Measurements from ENCODE around the gene VWA1. TPM values are rescaled to one million over a fixed set of nuclear protein-coding genes. Genes with fewer than 3 reads are reported as not detected.
"Not testable (repeated sequence)": the region's sequence is repeated elsewhere in the genome, so short reads cannot be mapped to it uniquely, and the experiment has no call there.

VWA1 gene
- polyA plus RNA-seq, 1 of the 3 experiments (the other 2 are of a cell fraction): 7.4 TPM

GRCh38 chr1:1407636-1408318 lies 27.7 kb upstream of the VWA1 start (continued):
- no peak for TF ChIP-seq REST (IDR thresholded peaks at IDR 0.05; ENCODE audit: low read depth, low read length)

GRCh38 chr1:1410238-1410637 lies 25.3 kb upstream of the VWA1 start:
- H4K20me1 ChIP-seq (ENCODE audit: insufficient read depth); H3K27me3 ChIP-seq (ENCODE audit: insufficient read depth); H3K27ac ChIP-seq (ENCODE audit: low read depth in 2 of 2, low read length in 1 of 2); H3K4me2 ChIP-seq; H3K4me3 ChIP-seq (ENCODE audit: low read depth in 2 of 2, low read length in 1 of 2); H3K9me2 ChIP-seq; H3K9ac ChIP-seq; H3K9me3 ChIP-seq; DNase-seq; POLR2A ChIA-PET; H3F3A ChIP-seq (replicated peaks; ENCODE audit: insufficient read depth); H2AFZ ChIP-seq (ENCODE audit: low read depth); CTCF ChIA-PET: not testable (repeated sequence)
- WGBS (ENCODE audit: low lambda C conversion rate): 84% methylated on average over 8 of the region's 8 CpGs
- peaks cover 5 to 13% of the 10 kb centered on the region in 2 experiments for H3K36me3 ChIP-seq (replicated peaks in 1 of 2; ENCODE audit: control insufficient read depth in 1 of 2, insufficient read depth in 2 of 2, low read length in 1 of 2)
- H3K4me1 ChIP-seq (ENCODE audit: control insufficient read depth in 1 of 2, insufficient read depth in 2 of 2, low read depth in 1 of 2, low read length in 1 of 2): peaks cover 11 to 15% of the 10 kb centered on the region in 2 experiments; a peak in 3 of 4 replicates
- peaks cover 48% of the 10 kb centered on the region for H3K79me2 ChIP-seq (ENCODE audit: insufficient read depth)

- POLR2A ChIA-PET: interaction anchor here (0.6 kb wide), 1 partner anchor 72 kb away, joined by 3 read pairs; no protein-coding TSS in a partner anchor
- Histone ChIP-seq H3K9me3 (no peaks in the 10 kb centered on the region), H3K27me3 (ENCODE audit: insufficient read depth) (no peaks in the 10 kb centered on the region), H3K9me2 (no peaks in the 10 kb centered on the region), H3K9ac (no peak overlapping the region), H3K4me1 (ENCODE audit: control insufficient read depth in 1 of 2, insufficient read depth in 2 of 2, low read depth in 1 of 2, low read length in 1 of 2) (peaks cover 4 to 5% of the 10 kb centered on the region in 2 experiments; a peak in 1 of 4 replicates), H2AFZ (ENCODE audit: low read depth) (no peak overlapping the region), H3F3A (replicated peaks; ENCODE audit: insufficient read depth) (peaks cover 10% of the 10 kb centered on the region), H3K79me2 (ENCODE audit: insufficient read depth) (peaks cover 34% of the 10 kb centered on the region), H4K20me1 (ENCODE audit: insufficient read depth) (no peaks in the 10 kb centered on the region), H3K4me3 (ENCODE audit: low read depth in 2 of 2, low read length in 1 of 2) (no peak overlapping the region), H3K4me2 (no peak overlapping the region), H3K27ac (ENCODE audit: low read depth in 2 of 2, low read length in 1 of 2) (no peak overlapping the region), H3K36me3 (replicated peaks in 1 of 2; ENCODE audit: control insufficient read depth in 1 of 2, insufficient read depth in 2 of 2, low read length in 1 of 2) (peaks cover 0 to 3% of the 10 kb centered on the region in 2 experiments)
- TF ChIP-seq IRF3 (IDR thresholded peaks at IDR 0.05; ENCODE audit: low read depth, low read length) (no peak), MEF2A (IDR thresholded peaks at IDR 0.05; ENCODE audit: borderline replicate concordance, low read depth) (no peak), RCOR1 (IDR thresholded peaks at IDR 0.05; ENCODE audit: low read length) (no peak), PBX3 (IDR thresholded peaks at IDR 0.05) (no peak), YY1 (IDR thresholded peaks at IDR 0.05; ENCODE audit: low read depth) (no peak), USF2 (IDR thresholded peaks at IDR 0.05; ENCODE audit: borderline replicate concordance, low read depth, low read length) (no peak)
- WGBS (ENCODE audit: low lambda C conversion rate): 95% methylated on average over 13 of the region's 13 CpGs
- CTCF ChIA-PET: no interaction called here
- no peak for DNase-seq
Observed at GRCh38 chr1:1411626-1412025, 23.9 kb upstream of the VWA1 start.

GRCh38 chr1:1412311-1412902 lies 23.1 kb upstream of the VWA1 start:
- POLR2A ChIA-PET; DNase-seq; H3K27ac ChIP-seq (ENCODE audit: low read depth in 2 of 2, low read length in 1 of 2); H3F3A ChIP-seq (replicated peaks; ENCODE audit: insufficient read depth); H3K9me2 ChIP-seq; H3K36me3 ChIP-seq (replicated peaks in 1 of 2; ENCODE audit: control insufficient read depth in 1 of 2, insufficient read depth in 2 of 2, low read length in 1 of 2); H3K9me3 ChIP-seq; H3K4me3 ChIP-seq (ENCODE audit: low read depth in 2 of 2, low read length in 1 of 2); H3K27me3 ChIP-seq (ENCODE audit: insufficient read depth); H3K4me1 ChIP-seq (ENCODE audit: control insufficient read depth in 1 of 2, insufficient read depth in 2 of 2, low read depth in 1 of 2, low read length in 1 of 2); H3K4me2 ChIP-seq; H3K9ac ChIP-seq; H4K20me1 ChIP-seq (ENCODE audit: insufficient read depth); H2AFZ ChIP-seq (ENCODE audit: low read depth): not testable (repeated sequence)
- CTCF ChIA-PET: interaction anchor here (0.9 to 1.6 kb wide), 2 partner anchors 40 to 93 kb away, joined by 4 read pairs; no protein-coding TSS in a partner anchor
- peaks cover 26% of the 10 kb centered on the region for H3K79me2 ChIP-seq (ENCODE audit: insufficient read depth)
- 89% methylated on average over 11 of the region's 11 CpGs for WGBS (ENCODE audit: low lambda C conversion rate)
